Neural cell (in vitro differentiated cells): ENCODE results near the gene NHSL2.

Experiments used
- CTCF ChIP-seq: fragments of 450-650 bp; IDR thresholded peaks from 2 replicates; pipeline ENCODE4 v1.5.1; 2014; ENCODE audit warnings: antibody characterized with exemption, mild to moderate bottlenecking, moderate library complexity; ENCODE audit not compliant: poor library complexity, severe bottlenecking
- EP300 ChIP-seq: fragments of 450-650 bp; conservative IDR thresholded peaks from 2 replicates; pipeline ENCODE4 v1.6.1; 2014; ENCODE audit warnings: antibody characterized with exemption, mild to moderate bottlenecking, moderate library complexity; ENCODE audit not compliant: poor library complexity, severe bottlenecking
- EZH2 ChIP-seq: fragments of 200-600, 300-800 bp; shearing (Covaris generic), sonication (generic); IDR thresholded peaks from 2 replicates; pipeline ENCODE4 v1.6.1; 2014; ENCODE audit warnings: antibody characterized with exemption, low read length, borderline replicate concordance, mild to moderate bottlenecking; ENCODE audit not compliant: insufficient read depth, poor library complexity, severe bottlenecking
- POLR2AphosphoS5 ChIP-seq: IDR thresholded peaks from 2 replicates; pipeline ENCODE4 v1.6.1; 2012
- RAD21 ChIP-seq: fragments of 450-650 bp; conservative IDR thresholded peaks from 2 replicates; pipeline ENCODE4 v1.6.1; 2014; ENCODE audit warnings: antibody characterized with exemption, mild to moderate bottlenecking, moderate library complexity
- TAF1 ChIP-seq: IDR thresholded peaks from 2 replicates; pipeline ENCODE4 v1.6.1; 2012; ENCODE audit warnings: low read depth

GRCh38 chrX:72057331-72057730 is 146.7 kb downstream of the NHSL2 start:
- TF ChIP-seq CTCF (no peak), EZH2 (no peak), TAF1 (no peak), POLR2AphosphoS5 (no peak), RAD21 (no peak), EP300 (no peak)
